ENCODE measurements around the gene BIRC6. TPM values are rescaled to one million over a fixed set of nuclear protein-coding genes. Genes with fewer than 3 reads are reported as not detected.

Gene BIRC6
- total and polyA plus RNA-seq, 2 of the 4 experiments (the other 2 are of a cell fraction): 26.5 to 316 TPM

DNA sequence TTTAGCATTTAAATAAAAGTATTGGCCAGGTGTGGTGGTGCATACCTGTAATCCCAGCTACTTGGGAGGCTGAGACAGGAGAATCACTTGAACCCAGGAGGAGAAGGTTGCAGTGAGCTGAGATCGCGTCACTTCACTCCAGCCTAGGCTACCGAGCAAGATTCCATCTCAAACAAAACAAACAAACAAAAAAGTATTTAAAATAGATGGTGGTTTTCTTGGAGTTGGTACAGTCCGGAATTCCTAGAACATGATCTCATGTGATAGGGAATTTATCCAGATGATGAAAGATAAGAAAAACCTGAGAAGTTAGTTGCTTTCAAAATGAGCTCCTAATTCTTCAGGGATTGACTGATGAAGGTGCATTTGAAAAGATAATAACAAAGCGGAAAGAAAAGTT lies 62.0 kb downstream of the BIRC6 start:
- Histone ChIP-seq H2BK5ac (ENCODE audit: low read depth, low read length, poor library complexity, severe bottlenecking) (peak overlapping the region; percentile 15), H3K79me1 (ENCODE audit: low read depth in 1 of 2, low read length in 2 of 2) (peaks cover 18 to 40% of the 10 kb centered on the region in 2 experiments), H3K4me2 (ENCODE audit: low read depth, low read length) (no peak overlapping the region), H3K14ac (replicated peaks; ENCODE audit: low read depth, low read length) (no peak overlapping the region), H3K4ac (ENCODE audit: low read depth, low read length) (no peak overlapping the region), H3K18ac (ENCODE audit: low read depth, low read length) (no peak overlapping the region), H3K56ac (ENCODE audit: extremely low read depth, insufficient read depth, low read length) (no peak overlapping the region), H3K4me3 (ENCODE audit: insufficient read depth, low read depth, low read length) (no peak overlapping the region), H2AFZ (replicated peaks; ENCODE audit: low read length, poor library complexity) (no peak overlapping the region), H2BK15ac (ENCODE audit: low read depth, low read length) (no peak overlapping the region), H3K27me3 (ENCODE audit: control insufficient read depth, insufficient read depth, low read length) (no peaks in the 10 kb centered on the region), H3K23ac (ENCODE audit: low read depth, low read length) (no peak overlapping the region), H3K27ac (ENCODE audit: insufficient read depth, low read length) (no peak overlapping the region), H3K9me1 (ENCODE audit: insufficient read depth, low read length) (no peaks in the 10 kb centered on the region), H3K9me3 (ENCODE audit: control insufficient read depth, insufficient read depth, low read length) (no peaks in the 10 kb centered on the region), H4K8ac (ENCODE audit: low read depth in 2 of 2, low read length in 2 of 2) (no peak overlapping the region), H3K4me1 (ENCODE audit: control insufficient read depth, insufficient read depth, low read length) (peaks cover 11% of the 10 kb centered on the region; the same call in 1 of the 2 replicates), H4K20me1 (ENCODE audit: insufficient read depth, low read length) (no peaks in the 10 kb centered on the region), H2BK20ac (ENCODE audit: low read depth, low read length) (no peak overlapping the region), H2AK9ac (replicated peaks; ENCODE audit: low read depth, low read length, poor library complexity) (no peak overlapping the region), H3K36me3 (ENCODE audit: control insufficient read depth, insufficient read depth, low read length) (peaks cover 19% of the 10 kb centered on the region), H2BK120ac (ENCODE audit: low read depth, low read length) (no peak overlapping the region), H2AK5ac (ENCODE audit: low read depth, low read length) (no peak overlapping the region), H3K9ac (ENCODE audit: low read depth, low read length) (no peak overlapping the region), H4K91ac (ENCODE audit: insufficient read depth, low read depth, low read length) (no peak overlapping the region), H4K5ac (ENCODE audit: low read depth, low read length) (no peak overlapping the region)
- ChIA-PET POLR2A (ENCODE audit: unreplicated experiment) (interaction anchor here (0.6 kb wide), 1 partner anchor 10 kb away, joined by 3 read pairs; no protein-coding TSS in a partner anchor), CTCF (no interaction called here)
- ATAC-seq (ENCODE audit: low read depth) (peak; percentile 36; the same call in 1 of the 2 replicates), DNase-seq (peak; percentile 75)
- BruUV-seq (replicated peaks): no TSS peak
- intact Hi-C loops (cut with micrococcal nuclease) (no loop called here), in situ Hi-C loops (cut with MboI; ENCODE audit: low sequenced_read_pairs) (no loop called here), dilution Hi-C loops (cut with HindIII; ENCODE audit: low sequenced_read_pairs, unreplicated experiment) (no loop called here)
- no CpG with 5 or more reads among the region's 5 CpGs for WGBS, 2 experiments (ENCODE audit: extremely low coverage in 2 of 2, insufficient read length in 1 of 2)
- TF ChIP-seq MXI1 (IDR thresholded peaks at IDR 0.05; ENCODE audit: borderline replicate concordance, low read depth, low read length) (no peak), MAFK (IDR thresholded peaks at IDR 0.05; ENCODE audit: low read depth, low read length) (no peak), NFE2L2 (IDR thresholded peaks at IDR 0.05; ENCODE audit: low read depth, low read length) (no peak), RAD21 (IDR thresholded peaks at IDR 0.05; ENCODE audit: low read length) (no peak), RCOR1 (IDR thresholded peaks at IDR 0.05; ENCODE audit: insufficient replicate concordance, low read length) (no peak), FOS (IDR thresholded peaks at IDR 0.05; ENCODE audit: low read depth, low read length) (no peak), BHLHE40 (IDR thresholded peaks at IDR 0.05; ENCODE audit: low read depth, low read length) (no peak), RFX5 (IDR thresholded peaks at IDR 0.05; ENCODE audit: low read depth, low read length) (no peak), CEBPB (IDR thresholded peaks at IDR 0.05; ENCODE audit: low read depth, low read length) (no peak), SMC3 (IDR thresholded peaks at IDR 0.05; ENCODE audit: low read depth, low read length) (no peak), POLR2A (IDR thresholded peaks at IDR 0.05; ENCODE audit: low read depth, low read length) (no peak), MAZ (IDR thresholded peaks at IDR 0.05; ENCODE audit: borderline replicate concordance, low read depth, low read length) (no peak), CHD1 (IDR thresholded peaks at IDR 0.05; ENCODE audit: low read depth, low read length) (no peak)
- TF ChIP-seq, protein P1, sequence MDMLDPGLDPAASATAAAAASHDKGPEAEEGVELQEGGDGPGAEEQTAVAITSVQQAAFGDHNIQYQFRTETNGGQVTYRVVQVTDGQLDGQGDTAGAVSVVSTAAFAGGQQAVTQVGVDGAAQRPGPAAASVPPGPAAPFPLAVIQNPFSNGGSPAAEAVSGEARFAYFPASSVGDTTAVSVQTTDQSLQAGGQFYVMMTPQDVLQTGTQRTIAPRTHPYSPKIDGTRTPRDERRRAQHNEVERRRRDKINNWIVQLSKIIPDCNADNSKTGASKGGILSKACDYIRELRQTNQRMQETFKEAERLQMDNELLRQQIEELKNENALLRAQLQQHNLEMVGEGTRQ (IDR thresholded peaks at IDR 0.05; ENCODE audit: low read depth, low read length): no peak
- TF ChIP-seq, protein P2, sequence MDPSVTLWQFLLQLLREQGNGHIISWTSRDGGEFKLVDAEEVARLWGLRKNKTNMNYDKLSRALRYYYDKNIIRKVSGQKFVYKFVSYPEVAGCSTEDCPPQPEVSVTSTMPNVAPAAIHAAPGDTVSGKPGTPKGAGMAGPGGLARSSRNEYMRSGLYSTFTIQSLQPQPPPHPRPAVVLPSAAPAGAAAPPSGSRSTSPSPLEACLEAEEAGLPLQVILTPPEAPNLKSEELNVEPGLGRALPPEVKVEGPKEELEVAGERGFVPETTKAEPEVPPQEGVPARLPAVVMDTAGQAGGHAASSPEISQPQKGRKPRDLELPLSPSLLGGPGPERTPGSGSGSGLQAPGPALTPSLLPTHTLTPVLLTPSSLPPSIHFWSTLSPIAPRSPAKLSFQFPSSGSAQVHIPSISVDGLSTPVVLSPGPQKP (IDR thresholded peaks at IDR 0.05; ENCODE audit: borderline replicate concordance, low read depth, low read length): no peak
- TF ChIP-seq, protein P3, sequence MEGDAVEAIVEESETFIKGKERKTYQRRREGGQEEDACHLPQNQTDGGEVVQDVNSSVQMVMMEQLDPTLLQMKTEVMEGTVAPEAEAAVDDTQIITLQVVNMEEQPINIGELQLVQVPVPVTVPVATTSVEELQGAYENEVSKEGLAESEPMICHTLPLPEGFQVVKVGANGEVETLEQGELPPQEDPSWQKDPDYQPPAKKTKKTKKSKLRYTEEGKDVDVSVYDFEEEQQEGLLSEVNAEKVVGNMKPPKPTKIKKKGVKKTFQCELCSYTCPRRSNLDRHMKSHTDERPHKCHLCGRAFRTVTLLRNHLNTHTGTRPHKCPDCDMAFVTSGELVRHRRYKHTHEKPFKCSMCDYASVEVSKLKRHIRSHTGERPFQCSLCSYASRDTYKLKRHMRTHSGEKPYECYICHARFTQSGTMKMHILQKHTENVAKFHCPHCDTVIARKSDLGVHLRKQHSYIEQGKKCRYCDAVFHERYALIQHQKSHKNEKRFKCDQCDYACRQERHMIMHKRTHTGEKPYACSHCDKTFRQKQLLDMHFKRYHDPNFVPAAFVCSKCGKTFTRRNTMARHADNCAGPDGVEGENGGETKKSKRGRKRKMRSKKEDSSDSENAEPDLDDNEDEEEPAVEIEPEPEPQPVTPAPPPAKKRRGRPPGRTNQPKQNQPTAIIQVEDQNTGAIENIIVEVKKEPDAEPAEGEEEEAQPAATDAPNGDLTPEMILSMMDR (conservative IDR thresholded peaks at IDR 0.05; ENCODE audit: low read depth, low read length): no peak
